ENCODE measurements around the gene ATAD3B. TPM values are rescaled to one million over a fixed set of nuclear protein-coding genes. Genes with fewer than 3 reads are reported as not detected.
"Not testable (repeated sequence)": the region's sequence is repeated elsewhere in the genome, so short reads cannot be mapped to it uniquely, and the experiment has no call there.

Gene ATAD3B
- total and polyA plus RNA-seq, 2 of the 4 experiments (the other 2 are of a cell fraction): 13.8 to 29.0 TPM

- dilution Hi-C loops (cut with HindIII; ENCODE audit: low sequenced_read_pairs, unreplicated experiment); H2BK120ac ChIP-seq (ENCODE audit: low read depth, low read length); H2AK5ac ChIP-seq (ENCODE audit: low read depth, low read length); H3K23ac ChIP-seq (ENCODE audit: low read depth, low read length); H3K9ac ChIP-seq (ENCODE audit: low read depth, low read length); H2BK5ac ChIP-seq (ENCODE audit: low read depth, low read length, poor library complexity, severe bottlenecking); DNase-seq; H3K36me3 ChIP-seq (ENCODE audit: control insufficient read depth, insufficient read depth, low read length); H4K91ac ChIP-seq (ENCODE audit: insufficient read depth, low read depth, low read length); H3K14ac ChIP-seq (replicated peaks; ENCODE audit: low read depth, low read length); H2AFZ ChIP-seq (replicated peaks; ENCODE audit: low read length, poor library complexity); ATAC-seq (ENCODE audit: low read depth); BruUV-seq (replicated peaks); H2BK15ac ChIP-seq (ENCODE audit: low read depth, low read length); H4K5ac ChIP-seq (ENCODE audit: low read depth, low read length); CTCF ChIA-PET; H4K20me1 ChIP-seq (ENCODE audit: insufficient read depth, low read length); POLR2A ChIA-PET (ENCODE audit: unreplicated experiment); H3K79me1 ChIP-seq (ENCODE audit: low read depth in 1 of 2, low read length in 2 of 2); H3K4ac ChIP-seq (ENCODE audit: low read depth, low read length); intact Hi-C loops (cut with micrococcal nuclease); in situ Hi-C loops (cut with MboI; ENCODE audit: low sequenced_read_pairs); H2AK9ac ChIP-seq (replicated peaks; ENCODE audit: low read depth, low read length, poor library complexity); H3K4me3 ChIP-seq (ENCODE audit: insufficient read depth, low read depth, low read length); H2BK20ac ChIP-seq (ENCODE audit: low read depth, low read length); H4K8ac ChIP-seq (ENCODE audit: low read depth in 2 of 2, low read length in 2 of 2); H3K27me3 ChIP-seq (ENCODE audit: control insufficient read depth, insufficient read depth, low read length); H3K27ac ChIP-seq (ENCODE audit: insufficient read depth, low read length); H3K9me1 ChIP-seq (ENCODE audit: insufficient read depth, low read length); H3K18ac ChIP-seq (ENCODE audit: low read depth, low read length); H3K9me3 ChIP-seq (ENCODE audit: control insufficient read depth, insufficient read depth, low read length); H3K56ac ChIP-seq (ENCODE audit: extremely low read depth, insufficient read depth, low read length); H3K4me2 ChIP-seq (ENCODE audit: low read depth, low read length): not testable (repeated sequence)
- WGBS, 2 experiments (ENCODE audit: extremely low coverage in 2 of 2, insufficient read length in 1 of 2): 100% methylated on average over 3 of the region's 6 CpGs; no CpG with 5 or more reads in 1 of the 2 experiments
- H3K4me1 ChIP-seq (ENCODE audit: control insufficient read depth, insufficient read depth, low read length): peaks cover 20% of the 10 kb centered on the region
These were observed 42.6 kb upstream of the ATAD3B start for GRCh38 chr1:1428967-1429366.
